GM21528 (cell line): ENCODE results near the gene KCNH1.
"Not testable (repeated sequence)": the region's sequence is repeated elsewhere in the genome, so short reads cannot be mapped to it uniquely, and the experiment has no call there.

ENCODE experiments used
- ATAC-seq: cut with Tn5 transposase; IDR thresholded peaks from one replicate; pipeline ENCODE4 v1.9.1; 2021; ENCODE audit warnings: mild to moderate bottlenecking, moderate library complexity; ENCODE audit not compliant: unreplicated experiment, low FRiP score

The KCNH1 gene

DNA sequence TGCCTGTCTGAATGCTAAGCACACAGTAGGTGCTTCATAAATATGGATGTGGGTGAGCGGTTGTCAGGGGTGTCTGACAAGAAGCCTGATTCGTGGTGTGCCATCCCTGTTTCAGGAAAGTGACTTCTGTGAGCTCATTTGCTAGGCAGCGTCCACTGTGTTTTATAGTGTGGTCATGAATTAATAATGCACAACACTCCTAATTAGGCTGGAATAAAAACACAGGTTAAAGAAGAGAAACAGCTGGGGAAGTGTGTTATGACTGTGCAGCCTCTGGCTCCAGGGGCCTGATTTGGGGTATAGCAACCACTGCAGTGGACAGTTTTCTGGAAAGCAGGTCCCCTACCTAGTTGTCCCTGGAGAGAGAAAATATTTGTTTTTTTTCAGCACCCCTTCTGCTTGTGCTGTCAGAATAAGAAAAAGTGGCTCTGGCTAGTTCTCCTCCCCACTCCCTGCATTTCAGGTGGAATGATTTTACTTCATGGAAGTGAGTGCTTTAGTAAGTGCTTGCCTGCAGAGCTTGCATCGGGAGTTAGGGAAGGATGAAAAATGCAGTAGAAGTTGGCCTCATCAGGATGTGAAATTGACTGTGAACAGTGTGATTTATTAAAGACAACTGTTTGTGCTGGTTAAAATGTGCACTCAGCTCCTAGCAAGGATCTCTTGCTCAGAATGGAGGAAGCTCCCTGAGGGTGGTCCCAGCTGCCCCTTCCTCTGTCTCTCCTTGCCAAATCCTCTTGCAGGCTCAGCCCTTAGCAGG, 471.5 kb downstream of the KCNH1 start:
- no peak for ATAC-seq

DNA sequence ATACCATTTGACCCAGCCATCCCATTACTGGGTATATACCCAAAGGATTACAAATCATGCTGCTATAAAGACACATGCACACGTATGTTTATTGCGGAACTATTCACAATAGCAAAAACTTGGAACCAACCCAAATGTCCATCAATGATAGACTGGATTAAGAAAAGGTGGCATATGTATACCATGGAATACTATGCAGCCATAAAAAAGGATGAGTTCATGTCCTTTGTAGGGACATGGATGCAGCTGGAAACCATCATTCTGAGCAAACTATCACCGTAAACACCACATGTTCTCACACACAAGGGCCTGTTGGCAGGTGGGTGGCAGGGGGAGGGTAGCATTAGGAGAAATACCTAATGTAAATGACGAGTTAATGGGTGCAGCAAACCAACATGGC, 472.4 kb downstream of the KCNH1 start:
- not testable (repeated sequence) for ATAC-seq

DNA sequence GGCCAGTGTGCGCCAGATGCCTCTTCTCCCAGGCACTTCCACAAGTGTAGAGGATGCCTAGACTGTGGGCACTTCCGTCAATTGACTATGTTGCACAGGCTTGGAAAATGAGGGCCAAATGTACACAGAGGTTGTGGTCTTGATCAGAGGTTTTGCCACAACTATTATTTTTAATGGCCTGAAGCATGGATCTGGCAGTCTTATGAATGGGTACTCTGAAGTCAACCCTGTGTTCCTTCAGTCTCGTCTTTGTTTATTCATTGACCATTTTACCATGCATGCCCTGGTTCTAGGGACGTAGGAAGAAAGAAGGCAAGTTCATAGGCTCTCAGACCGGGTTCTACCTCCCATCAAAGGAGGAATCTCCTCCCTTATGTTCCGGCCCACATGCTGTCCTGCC, 476.1 kb downstream of the KCNH1 start:
- ATAC-seq: no peak

DNA sequence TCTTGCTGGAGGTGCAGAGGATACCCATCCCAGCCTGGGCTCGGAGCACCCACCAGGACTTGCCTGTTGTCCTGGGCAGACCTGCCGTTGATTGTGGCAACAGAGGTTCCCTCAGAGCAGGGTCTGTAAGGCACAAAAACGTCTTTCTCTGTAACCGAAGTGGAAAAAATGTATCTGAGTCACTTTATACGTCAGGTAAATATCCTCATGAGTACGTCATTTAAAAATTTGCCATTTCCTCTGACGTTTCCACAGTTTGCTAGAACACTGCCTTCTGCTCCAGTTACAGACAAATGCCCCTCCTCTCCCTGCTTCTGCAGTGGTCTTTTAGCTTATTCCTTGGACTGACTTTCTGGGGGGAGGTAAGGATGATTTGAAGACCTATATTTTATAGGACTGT, 478.4 kb downstream of the KCNH1 start:
- ATAC-seq: no peak

DNA sequence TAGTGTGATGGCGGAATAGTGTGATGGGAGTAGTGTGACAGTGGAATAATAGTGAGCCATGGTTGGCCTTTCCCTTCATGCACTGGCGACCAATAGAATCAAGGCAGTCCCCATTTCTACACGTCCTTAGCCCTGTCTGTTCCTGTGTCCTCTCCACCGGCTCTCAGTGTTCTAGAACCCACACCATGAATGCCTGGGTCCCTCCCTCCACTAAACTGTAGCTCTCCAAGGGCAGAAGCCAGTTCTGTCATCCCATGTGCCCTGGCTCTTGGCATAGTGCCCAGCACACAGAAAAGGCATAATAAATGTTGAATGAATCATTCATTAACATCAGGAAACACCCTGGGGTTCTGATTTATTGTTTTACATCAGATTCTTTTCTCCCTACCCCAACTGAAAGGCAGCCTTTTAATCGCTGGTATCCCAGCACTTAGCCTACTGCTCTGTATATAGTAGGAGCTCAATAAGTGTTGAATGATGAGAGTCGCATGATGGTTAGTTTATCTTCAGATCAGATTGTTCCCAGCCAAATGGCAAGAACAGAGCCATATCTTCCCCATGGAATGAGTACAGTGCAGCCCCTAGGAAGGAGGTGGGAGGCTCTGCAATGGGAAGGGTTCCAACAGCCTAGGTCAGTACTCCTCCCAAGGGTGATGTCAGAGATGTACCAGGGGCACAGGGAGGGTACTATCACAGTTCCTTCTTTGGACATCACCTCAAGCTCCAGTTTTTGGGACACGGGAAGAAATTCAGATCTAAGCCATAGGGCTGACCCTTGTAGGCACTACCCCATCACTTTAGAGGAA, 479.6 kb downstream of the KCNH1 start:
- no peak for ATAC-seq

DNA sequence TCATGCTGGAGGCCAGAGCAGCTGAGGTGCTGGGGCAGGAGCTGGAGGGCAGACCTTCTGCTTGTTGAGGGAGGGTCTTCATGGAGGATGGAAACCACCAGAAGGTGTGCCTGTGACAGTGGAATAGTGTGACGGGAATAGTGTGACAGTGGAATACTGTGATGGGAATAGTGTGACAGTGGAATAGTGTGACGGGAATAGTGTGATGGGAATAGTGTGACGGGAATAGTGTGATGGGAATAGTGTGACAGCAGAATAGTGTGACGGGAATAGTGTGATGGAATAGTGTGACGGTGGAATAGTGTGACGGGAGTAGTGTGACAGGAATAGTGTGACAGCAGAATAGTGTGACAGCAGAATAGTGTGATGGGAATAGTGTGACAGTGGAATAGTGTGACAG, 480.2 kb downstream of the KCNH1 start:
- no peak for ATAC-seq

DNA sequence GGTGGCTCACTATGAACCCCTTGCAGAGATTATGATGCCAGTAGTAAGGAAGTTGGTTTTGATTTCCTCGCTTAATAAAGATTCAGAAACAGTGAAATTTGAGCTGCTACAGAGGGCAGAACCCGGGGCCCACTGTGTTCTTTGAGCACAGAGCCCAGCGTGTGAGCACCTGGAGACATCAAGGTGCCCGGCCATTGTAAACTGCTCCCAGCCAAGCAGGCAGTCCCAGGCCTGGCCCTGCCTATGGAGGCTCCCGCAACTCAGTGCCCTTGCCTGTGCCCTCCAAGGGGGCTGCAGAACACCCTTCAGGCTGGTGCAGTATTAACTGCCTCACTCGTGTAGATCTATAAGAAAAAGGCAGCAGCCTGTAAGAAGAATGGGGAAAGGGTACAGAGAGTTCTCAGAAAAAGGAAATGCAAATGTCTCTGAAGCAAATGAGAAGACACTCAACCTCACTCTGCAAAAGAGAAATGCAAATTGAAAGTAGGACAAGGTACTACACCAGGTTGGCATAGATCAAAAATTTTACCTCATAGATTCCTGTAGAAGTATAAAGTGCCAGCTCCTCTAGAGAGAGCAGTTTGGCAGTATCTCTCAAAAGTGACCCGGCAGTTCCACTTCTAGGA, 481.5 kb downstream of the KCNH1 start:
- ATAC-seq: no peak

DNA sequence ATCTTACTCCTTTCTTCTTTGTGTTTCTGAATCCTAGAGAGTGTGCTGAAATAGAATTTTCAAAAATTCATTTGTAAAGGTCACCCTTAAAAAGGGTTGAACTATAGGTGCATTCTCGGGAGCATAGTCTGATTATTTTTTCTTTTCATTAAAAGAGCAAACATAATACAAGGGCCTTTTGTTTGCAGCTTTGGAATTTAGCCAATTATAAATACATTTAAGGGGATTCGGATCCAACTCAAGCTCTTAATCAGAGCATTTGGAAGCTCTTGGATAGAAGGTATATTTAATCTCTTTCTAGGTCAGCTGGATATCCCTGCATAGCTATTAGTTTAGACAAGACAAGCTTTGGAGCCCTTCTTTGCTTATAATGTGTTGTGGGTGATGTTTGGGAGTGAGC, 483.5 kb downstream of the KCNH1 start:
- no peak for ATAC-seq

DNA sequence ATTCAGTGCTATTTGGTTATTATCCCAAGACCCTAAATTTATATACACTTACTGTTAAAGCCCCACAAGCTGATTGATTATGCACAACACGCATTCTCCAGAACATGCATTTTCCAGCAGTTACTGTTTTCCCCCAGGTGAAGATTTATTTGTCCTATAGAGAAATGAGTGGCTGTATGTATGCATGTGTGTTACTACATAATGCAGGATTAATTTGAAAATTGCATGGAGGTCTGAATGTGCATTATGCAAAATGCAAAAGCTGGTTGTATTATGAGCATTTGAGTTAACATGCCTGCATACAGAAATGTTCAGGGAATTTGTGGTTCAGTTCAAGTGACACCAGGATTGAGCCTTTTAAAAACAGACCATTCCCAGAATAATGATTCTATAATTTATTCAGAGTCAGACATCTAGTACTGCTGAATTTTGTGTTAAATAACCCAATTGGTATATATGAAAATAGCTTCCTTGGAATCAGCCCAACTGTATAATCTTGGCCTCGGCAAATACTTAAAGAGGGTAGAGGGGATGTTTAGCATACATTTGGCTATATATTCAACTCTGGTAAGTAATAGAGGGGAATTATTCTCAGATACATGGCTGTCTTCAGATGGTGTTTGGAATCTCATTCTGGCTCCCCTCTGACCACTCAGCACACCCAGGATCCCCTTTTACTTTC, 485.2 kb downstream of the KCNH1 start:
- ATAC-seq: no peak

DNA sequence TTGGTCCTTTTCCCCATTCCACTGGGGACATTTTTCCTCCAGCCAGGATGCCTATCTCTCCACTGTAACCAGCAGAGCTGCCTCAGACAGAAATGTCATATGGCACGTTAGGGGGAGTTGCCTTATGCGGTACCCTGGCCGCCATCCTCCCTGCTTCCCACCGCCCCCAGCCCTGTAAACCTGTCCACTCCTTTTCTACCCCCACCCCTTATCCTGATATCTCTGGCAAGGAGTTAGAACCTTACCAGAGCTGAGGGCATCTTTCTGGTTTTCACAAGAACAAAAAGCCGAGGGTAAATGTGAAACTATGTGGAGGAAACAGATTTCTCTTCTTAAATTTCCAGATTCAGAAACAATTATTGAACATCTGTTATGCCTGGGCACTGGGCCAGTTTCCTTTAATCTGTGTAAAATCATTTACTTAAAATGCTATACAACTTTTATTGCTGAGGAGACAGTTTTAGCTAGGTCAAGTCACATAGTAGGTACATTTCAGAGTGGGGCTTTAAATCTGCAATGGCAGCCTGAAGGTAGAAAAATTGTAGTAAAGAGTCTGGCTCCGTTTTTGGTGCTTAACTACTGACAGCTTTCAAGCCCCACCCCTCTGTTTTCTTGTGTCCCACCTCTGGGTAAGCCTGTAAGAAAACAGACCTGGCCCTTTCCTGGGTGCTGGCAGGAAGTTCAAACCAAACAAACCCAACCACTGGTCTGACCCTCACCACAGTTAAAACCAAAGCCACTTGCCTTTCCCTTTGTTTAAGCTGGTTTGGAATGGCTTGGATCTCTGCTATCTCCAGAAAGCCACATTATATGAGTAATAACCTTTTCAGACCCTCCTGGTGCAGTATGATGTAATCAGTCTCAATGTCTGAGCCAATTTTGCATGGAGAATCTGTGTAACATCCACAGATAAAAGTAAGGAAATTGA, 486.3 kb downstream of the KCNH1 start:
- ATAC-seq: no peak

DNA sequence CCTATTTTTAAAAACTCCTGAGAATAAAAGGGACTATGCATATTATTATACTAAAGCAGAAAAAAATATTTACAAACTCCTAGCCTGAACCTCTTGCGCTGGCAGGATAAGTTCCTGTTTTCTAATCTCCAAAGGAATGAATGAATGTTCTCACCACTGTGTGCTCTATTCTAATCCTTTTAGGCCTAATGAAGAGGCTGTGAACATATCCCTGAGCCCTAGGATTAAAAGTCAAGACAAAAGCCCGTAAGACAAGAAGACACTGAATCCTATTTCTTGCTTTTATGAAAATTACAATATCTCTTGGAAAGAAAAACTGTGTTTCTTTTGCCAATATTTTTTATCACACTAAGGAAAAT, 487.7 kb downstream of the KCNH1 start:
- no peak for ATAC-seq

DNA sequence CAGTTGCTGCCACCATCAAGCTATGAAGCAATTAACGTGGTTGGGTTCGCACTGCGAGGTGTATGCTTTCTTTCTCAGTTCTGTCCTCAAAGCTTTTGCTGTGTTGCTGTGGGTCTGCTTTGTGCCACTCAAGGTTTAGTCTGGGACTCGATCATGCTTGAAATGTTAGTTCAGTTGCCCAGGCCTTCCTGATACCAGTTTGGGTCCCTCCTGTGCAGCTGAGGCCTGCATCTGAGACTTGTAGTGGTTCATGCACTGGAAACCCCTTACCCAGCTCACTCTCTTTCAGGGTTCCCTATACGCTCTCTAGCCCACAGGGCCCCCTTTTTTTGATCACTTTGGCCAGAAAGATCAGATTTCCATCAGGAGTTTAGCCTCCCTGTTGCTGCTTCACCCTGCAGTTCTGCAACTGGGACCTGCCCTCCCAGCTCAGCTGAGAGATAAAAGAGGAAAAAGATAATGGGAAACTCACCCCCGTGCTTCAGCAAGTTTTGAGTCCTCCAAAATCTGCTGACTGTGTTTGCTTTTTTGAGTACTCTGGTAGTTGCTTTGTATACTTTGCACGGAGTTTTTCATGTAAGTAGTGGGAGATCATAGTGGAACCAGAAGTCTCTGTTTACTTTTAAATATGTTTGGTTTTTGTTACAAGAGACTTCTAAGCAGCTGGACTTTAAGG, 488.2 kb downstream of the KCNH1 start:
- no peak for ATAC-seq

DNA sequence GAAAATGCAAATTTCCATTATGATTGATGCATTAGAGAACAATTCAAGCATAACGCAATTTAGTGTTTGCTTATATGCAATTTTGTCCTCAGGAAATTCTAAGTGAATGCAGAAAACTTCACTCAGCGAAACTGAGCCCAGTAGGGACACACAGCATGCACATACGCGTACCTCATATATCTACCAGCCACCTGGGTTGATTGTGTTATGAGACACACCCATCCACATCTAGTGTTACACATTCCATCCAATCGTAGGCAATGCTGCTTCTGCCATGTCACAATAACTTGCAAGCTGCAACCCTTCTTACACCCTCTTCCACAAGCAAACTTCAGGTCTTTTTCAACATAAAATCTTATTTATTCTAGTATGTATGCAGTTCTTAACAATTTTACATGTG, 492.4 kb downstream of the KCNH1 start:
- ATAC-seq: no peak

DNA sequence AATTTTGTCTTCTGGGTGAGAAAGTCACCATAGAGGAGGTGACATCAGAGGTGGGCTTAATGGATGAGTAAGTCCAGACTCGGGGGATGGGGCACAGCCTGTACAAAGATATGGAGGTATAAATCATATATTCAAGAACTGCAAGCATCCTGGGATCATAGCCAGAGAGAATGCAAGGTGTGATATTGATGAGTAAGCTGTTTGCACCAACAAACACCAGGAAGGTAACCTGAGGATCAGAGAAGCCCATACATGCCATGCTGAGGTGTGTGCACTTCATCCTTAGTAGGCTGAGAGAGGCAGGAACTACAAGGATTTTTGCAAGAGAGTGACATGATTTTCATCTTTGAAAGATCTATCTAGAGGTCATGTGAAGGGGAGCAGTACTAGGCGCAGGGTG, 498.8 kb downstream of the KCNH1 start:
- no peak for ATAC-seq

DNA sequence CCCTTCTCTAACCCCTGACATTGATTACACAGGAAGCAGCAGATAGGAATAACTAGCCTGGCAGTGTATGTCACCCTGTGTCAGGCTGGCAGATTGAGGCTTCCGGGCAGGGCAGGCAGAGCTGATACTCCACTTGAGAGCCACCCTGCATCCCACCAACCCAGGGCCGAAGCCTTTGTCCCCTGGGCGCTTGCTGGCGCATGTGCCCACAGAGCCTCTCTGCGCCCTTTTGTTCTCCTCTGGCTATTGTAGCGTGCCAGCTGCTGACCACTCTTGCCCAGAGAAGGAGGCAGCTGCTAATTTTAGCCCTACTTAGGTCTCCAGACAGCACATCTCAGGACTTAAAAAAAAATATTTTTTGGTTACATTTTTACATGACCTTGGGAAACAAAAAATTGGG, 500.3 kb downstream of the KCNH1 start:
- no peak for ATAC-seq

DNA sequence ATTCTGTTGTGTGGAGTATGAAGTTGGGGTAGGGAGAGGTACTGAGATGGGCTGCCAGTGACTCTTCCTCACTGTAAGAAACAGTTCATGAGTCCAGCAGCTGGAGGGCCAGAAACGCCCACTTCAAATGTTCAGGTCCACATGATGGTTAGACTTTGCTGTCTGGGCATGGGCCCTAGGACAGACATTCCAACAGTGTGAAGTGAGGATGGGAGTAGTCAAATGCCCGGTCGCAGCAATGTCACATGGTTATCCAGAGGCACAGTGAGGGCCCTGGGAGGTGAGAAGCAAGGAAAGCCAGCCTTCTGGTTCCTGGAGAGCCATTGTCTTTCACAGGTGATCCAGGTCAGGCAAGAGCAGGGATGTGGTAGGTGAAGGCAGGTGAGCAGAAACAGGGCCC, 500.8 kb downstream of the KCNH1 start:
- ATAC-seq: no peak

DNA sequence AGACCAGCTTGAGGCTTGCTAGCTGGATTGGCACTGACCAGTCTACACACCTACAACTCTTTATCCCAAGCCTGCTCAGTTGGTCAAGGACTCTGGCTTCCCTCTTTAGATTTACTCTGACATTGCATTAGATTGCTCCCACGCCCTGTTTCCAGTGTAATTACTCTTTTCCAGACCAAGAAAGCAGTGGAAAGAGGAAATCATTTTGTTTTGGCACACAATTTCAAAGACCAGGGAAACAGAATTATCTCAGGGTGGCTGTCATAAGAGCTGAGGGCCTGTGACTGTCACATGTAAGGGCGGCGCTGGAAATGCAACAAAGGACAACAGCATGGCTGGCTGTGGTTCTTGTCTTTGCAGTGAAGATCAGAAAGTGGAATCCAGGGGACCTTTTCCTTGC, 502.5 kb downstream of the KCNH1 start:
- ATAC-seq: no peak

DNA sequence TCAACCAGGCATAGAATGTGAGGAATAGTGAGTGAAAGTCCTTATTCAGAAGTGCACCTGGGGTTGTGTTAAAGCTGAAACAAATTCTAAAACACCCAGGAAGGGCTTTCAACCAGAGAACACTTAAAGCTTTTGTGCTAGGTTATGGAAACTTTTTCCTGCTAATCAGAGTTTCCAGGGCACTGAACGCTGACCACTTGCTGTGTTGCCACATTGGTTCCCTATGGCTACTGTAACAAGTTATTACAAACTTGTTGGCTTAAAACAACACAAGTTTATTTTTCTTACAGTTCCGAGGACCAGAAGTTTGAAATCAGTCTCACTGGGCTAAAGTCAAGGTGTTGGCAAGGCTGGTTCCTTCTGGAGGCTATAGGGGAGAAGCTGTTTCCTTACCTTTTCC, 504.7 kb downstream of the KCNH1 start:
- ATAC-seq: no peak

DNA sequence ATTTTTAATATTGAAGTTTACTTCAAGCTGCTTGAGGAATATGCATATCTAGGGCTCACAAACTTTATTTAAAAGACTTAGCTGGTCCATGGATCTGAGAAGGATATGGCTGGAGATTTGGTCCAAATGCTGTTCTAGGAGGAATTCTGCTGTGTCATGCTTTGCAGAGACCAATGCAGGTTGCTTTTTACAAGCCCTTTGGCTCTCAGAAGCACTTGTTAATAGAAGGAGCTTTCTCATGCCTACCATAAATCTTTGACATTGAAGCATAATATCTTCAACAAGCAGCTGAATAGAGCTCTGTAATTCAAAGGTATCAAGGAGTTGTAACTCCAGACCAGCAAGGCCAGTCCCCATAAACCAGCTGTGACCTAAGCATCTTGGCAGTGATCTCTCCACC, 506.2 kb downstream of the KCNH1 start:
- no peak for ATAC-seq
